GM08714 (cell line): ENCODE measurements around the gene CAPN5.

Experiments used
- H3K4me3 ChIP-seq: fragments of 200-500 bp; sonication (Bioruptor generic); 2 replicates; pipeline ENCODE4 v1.5.1; 2014; ENCODE audit warnings: mild to moderate bottlenecking, low read length, inconsistent platforms
- ZNF274 ChIP-seq: IDR thresholded peaks from 2 replicates; pipeline ENCODE4 v1.6.1; 2012; ENCODE audit warnings: mild to moderate bottlenecking, low read depth, low read length

CAPN5 gene

DNA sequence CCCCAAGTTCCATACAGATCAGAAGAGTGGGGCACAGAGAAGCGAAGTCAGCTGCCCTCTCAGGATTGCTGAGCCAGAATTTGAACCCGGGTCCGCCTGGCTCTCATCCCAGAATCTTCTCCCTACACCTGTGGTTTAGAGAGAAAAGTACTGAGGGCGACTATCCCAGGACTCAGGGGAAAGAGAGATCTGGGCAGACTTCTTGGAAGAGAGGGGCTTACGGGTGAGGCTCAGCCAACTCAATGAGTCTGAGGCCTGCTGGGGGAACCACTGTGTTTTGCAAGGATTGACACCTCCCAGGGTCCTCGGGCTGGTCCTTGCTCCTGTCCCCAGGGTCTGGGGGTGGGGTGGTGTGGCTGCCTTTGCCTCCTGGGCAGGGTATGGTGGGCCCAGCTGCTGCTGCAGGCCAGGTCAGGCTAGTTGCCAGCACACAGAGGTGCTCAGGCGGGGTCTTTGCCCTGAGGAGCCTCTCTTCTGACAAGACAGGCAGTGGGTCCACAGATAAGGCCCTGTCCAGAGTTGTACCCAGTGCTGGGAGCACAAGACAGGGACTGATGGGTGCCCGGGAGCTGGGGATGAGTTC, 1.2 kb downstream of the CAPN5 start:
- no peak for TF ChIP-seq ZNF274
- H3K4me3 ChIP-seq, result no peak overlapping the region

- no peak for TF ChIP-seq ZNF274
- no peak overlapping the region for H3K4me3 ChIP-seq
Measured at GRCh38 chr11:77068457-77069335, 1.9 kb downstream of the CAPN5 start.

DNA sequence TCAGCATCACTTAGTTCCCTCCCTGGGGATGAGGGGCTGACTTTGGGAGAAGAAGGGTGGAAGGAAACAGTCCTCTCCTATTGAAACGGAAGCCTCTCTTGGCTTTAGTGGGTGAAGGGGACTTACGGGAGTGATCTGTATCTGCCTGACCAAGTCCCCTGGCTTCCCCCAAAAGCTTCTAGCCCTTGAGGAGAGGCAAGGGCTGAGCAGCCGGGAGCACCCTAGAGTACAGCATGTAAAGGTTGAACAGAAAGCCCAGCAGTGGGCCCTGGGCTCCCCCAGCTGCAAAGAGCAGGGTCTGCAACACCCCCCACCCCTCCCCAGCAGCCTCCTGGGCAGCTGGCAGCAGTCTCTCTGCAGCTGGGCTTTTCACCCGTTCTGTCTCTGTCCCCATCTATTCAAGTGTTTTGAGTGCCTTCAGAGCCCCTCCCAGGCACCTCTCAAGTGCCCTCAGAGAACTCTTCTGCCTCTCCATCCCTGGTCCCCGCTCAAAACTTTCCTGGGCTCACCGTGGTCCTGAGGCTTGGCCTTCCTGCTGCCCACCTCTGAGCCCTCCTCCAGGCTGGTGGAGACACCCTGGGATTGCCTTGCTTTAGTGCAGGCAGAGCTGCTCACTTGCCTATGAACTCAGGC, 2.7 kb downstream of the CAPN5 start:
- TF ChIP-seq ZNF274, result no peak
- no peak overlapping the region for H3K4me3 ChIP-seq

- no peak for TF ChIP-seq ZNF274
- H3K4me3 ChIP-seq, result no peak overlapping the region
Measured at GRCh38 chr11:77069969-77070582, 3.3 kb downstream of the CAPN5 start.

DNA sequence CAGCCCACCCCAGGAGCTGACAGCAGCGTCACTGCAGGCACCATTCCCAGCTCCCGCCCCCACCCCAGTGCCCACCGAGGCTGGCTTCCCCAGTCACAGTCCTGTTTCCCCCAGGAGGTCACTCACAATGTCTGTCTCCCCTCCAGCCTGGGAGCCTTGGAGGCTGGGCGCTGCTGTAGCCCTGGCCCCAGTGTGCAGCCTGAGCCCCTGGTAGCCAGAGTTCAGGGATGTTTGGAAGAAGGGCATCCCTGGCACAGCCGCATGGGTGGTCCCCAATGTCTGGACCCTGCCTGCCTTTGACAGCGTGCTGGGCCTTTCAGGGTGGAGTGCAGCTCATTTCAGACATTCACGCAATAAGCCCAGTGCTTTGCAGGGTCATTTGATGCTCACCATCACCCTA, 4.3 kb downstream of the CAPN5 start:
- H3K4me3 ChIP-seq, result no peak overlapping the region
- no peak for TF ChIP-seq ZNF274

- no peak for TF ChIP-seq ZNF274
- no peak overlapping the region for H3K4me3 ChIP-seq
Measured at GRCh38 chr11:77071671-77072605, 5.2 kb downstream of the CAPN5 start.

- H3K4me3 ChIP-seq, result no peak overlapping the region
- no peak for TF ChIP-seq ZNF274
Measured at GRCh38 chr11:77072851-77073327, 6.1 kb downstream of the CAPN5 start.

DNA sequence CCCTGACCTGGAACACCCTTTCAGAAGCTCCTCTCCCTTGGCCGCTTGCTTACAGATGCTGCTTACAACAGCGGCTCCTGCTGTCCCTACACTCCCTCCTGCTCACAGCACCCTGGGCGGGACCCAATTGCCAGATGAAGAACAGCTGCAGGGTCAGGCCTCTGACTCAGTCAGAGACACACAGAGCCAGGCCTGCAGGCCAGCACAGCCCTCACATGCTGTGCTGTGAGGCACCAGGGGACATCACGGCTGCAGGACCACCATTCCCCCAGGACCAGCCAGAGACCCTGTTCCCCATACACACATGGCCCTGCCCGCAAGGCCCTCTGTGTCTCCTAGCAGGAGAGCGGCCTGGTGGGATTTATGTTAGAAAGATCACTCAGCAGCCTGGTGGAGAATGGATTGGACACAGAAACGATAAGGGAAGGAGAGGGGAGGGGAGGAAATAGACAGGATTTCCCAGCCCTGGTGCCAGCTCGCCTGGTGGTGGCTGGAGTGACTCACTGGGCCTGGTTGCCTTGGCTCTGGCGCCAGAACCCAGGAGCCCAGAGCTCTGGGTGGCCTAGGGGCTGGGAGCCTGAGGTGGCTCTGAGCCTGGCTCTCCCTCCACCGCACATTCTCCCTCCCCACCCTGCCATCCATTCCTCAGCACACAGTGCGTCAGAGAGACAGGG, 6.7 kb downstream of the CAPN5 start:
- no peak overlapping the region for H3K4me3 ChIP-seq
- no peak for TF ChIP-seq ZNF274

- no peak overlapping the region for H3K4me3 ChIP-seq
- no peak for TF ChIP-seq ZNF274
Measured at GRCh38 chr11:77074205-77074604, 7.4 kb downstream of the CAPN5 start.

GRCh38 chr11:77074626-77075221, 8.0 kb downstream of the CAPN5 start:
- H3K4me3 ChIP-seq, result no peak overlapping the region
- no peak for TF ChIP-seq ZNF274

DNA sequence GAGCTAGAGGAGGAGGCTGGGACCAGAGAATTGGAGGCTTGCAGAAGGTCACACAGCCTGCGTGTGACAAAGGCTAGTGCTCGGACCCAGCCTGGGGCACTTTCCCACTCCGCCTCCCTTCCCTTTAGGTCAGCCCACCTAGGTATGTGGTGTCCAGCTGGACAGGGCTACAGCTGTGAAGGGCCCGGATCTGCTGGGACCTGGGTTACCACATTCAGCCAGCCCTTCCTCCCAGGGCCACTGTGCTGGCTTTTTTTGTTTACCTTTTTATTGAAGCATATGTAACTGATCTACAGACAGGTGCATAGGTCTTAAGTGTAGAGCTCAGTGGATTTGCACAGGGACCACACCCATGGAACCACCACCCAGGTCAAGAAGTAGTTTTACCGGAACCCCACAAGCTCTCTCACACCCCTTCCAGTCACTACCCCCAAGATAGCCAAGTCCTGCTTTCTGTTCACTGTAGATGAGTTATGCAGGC, 8.7 kb downstream of the CAPN5 start:
- no peak for TF ChIP-seq ZNF274
- no peak overlapping the region for H3K4me3 ChIP-seq

- H3K4me3 ChIP-seq, result no peak overlapping the region
- no peak for TF ChIP-seq ZNF274
Measured at GRCh38 chr11:77079666-77080065, 12.9 kb downstream of the CAPN5 start.
